DOHH2 (cell line): Measurements from ENCODE around the gene MALRD1.

Experiments used
- H3F3A ChIP-seq: fragments of 200-600 bp; sonication (generic), shearing (Covaris generic); 2 replicates; pipeline ENCODE4 v1.6.0; 2016; ENCODE audit warnings: antibody characterized with exemption, mild to moderate bottlenecking; ENCODE audit not compliant: control insufficient read depth, insufficient read depth
- H3K27ac ChIP-seq: fragments of 200-600 bp; sonication (generic); 2 replicates; pipeline ENCODE4 v1.5.1; 2014; ENCODE audit warnings: low read depth, mild to moderate bottlenecking, low read length, moderate library complexity
- H3K27me3 ChIP-seq: fragments of 200-600 bp; sonication (generic); 2 replicates; pipeline ENCODE4 v1.6.1; 2014; ENCODE audit warnings: mild to moderate bottlenecking, low read length, mixed read lengths; ENCODE audit not compliant: control insufficient read depth
- H3K36me3 ChIP-seq: fragments of 200-600 bp; sonication (generic); 2 replicates; pipeline ENCODE4 v1.6.1; 2014; ENCODE audit warnings: mild to moderate bottlenecking, low read length, moderate library complexity, mixed read lengths; ENCODE audit not compliant: control insufficient read depth
- H3K4me1 ChIP-seq: fragments of 200-600 bp; sonication (generic); 2 replicates; pipeline ENCODE4 v1.6.1; 2014; ENCODE audit warnings: mild to moderate bottlenecking, low read length, mixed read lengths; ENCODE audit not compliant: control insufficient read depth
- H3K4me2 ChIP-seq: fragments of 200-600 bp; sonication (generic); 2 replicates; pipeline ENCODE4 v1.6.0; 2014; ENCODE audit warnings: mild to moderate bottlenecking, low read length, moderate library complexity
- H3K4me3 ChIP-seq: fragments of 200-600 bp; sonication (generic); 2 replicates; pipeline ENCODE4 v1.5.1; 2014; ENCODE audit warnings: mild to moderate bottlenecking, low read length, mixed read lengths
- H3K79me2 ChIP-seq: fragments of 200-600 bp; sonication (generic); 2 replicates; pipeline ENCODE4 v1.6.1; 2014; ENCODE audit warnings: mild to moderate bottlenecking, low read length, mixed read lengths; ENCODE audit not compliant: control insufficient read depth
- H3K9me2 ChIP-seq: fragments of 200-600 bp; sonication (generic); replicated peaks from 2 replicates; pipeline ENCODE4 v1.6.1; 2014; ENCODE audit warnings: mild to moderate bottlenecking, low read length, mixed read lengths; ENCODE audit not compliant: control insufficient read depth
- H3K9me3 ChIP-seq: fragments of 200-600 bp; sonication (generic); 2 replicates; pipeline ENCODE4 v1.6.1; 2014; ENCODE audit warnings: antibody characterized with exemption, low read length, mixed read lengths; ENCODE audit not compliant: control insufficient read depth, insufficient read depth
- H4K20me1 ChIP-seq: fragments of 200-600 bp; sonication (generic); 2 replicates; pipeline ENCODE4 v1.6.0; 2014; ENCODE audit warnings: low read depth, mild to moderate bottlenecking, antibody characterized with exemption, low read length, moderate library complexity; ENCODE audit not compliant: control insufficient read depth, insufficient read depth
- CTCF ChIP-seq: fragments of 200-600 bp; sonication (generic); IDR thresholded peaks from one replicate; pipeline ENCODE4 v1.5.1; 2014; ENCODE audit warnings: antibody characterized with exemption, mild to moderate bottlenecking, low read depth, low read length; ENCODE audit not compliant: poor library complexity, severe bottlenecking
- EZH2phosphoT487 ChIP-seq: fragments of 200-600 bp; sonication (generic); IDR thresholded peaks from 2 replicates; pipeline ENCODE4 v1.6.1; 2017; ENCODE audit warnings: borderline replicate concordance, mild to moderate bottlenecking, antibody characterized with exemption, low read length, moderate library complexity, mixed read lengths

MALRD1 gene

DNA sequence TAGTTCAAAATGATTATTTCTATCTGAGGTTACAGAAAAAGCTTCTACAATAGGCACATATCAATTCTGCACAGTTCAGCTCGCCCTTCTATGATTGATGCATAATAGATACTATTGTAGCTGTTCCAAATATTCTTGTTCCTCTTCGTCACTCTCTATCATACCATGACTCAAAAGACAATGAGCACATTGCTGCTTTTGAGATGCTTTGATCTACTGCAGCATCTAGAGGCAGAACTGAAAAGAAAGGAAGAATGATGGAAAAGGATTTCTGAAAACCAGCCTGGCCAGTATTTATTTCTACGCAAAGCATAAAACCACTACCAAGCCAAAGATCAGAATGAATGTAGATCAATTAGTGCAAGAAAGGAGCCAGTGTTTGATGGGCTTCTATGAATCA is 708.3 kb downstream of the MALRD1 start:
- Histone ChIP-seq H3K79me2 (no peaks in the 10 kb centered on the region), H3K4me3 (no peak overlapping the region), H3K4me2 (no peak overlapping the region), H3K27me3 (no peaks in the 10 kb centered on the region), H3K9me3 (no peaks in the 10 kb centered on the region), H3K27ac (no peak overlapping the region), H3K36me3 (no peaks in the 10 kb centered on the region), H3K9me2 (no peaks in the 10 kb centered on the region), H3K4me1 (no peaks in the 10 kb centered on the region), H4K20me1 (no peaks in the 10 kb centered on the region), H3F3A (no peaks in the 10 kb centered on the region)
- TF ChIP-seq CTCF = no peak
- no peak for TF ChIP-seq EZH2phosphoT487

DNA sequence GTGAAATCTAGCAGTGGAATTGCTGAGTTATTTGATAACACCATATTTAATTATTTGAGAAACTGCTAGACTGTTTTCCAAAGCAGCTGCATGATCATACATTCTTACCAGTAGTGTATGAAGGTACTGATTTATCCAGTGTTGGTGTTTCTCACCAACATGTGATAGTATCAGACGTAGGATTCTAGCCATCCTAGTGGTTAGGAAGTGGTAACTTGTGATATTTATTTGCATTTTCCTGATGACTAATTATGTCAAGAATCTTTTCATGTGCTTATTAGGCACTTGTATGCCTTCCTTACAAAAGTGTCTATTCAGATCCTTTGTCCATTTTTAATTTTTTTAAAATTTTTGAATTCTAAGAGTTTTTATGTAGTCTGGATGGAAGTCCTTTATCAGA is 713.4 kb downstream of the MALRD1 start:
- Histone ChIP-seq H3K4me1 (no peaks in the 10 kb centered on the region), H3K27ac (no peak overlapping the region)

GRCh38 chr10:19764111-19764510 is 715.5 kb downstream of the MALRD1 start:
- Histone ChIP-seq H3K36me3 (no peaks in the 10 kb centered on the region), H3K4me3 (no peak overlapping the region), H3K4me2 (no peak overlapping the region), H3F3A (no peaks in the 10 kb centered on the region), H3K9me2 (no peaks in the 10 kb centered on the region), H3K79me2 (no peaks in the 10 kb centered on the region), H4K20me1 (no peaks in the 10 kb centered on the region), H3K27me3 (no peaks in the 10 kb centered on the region), H3K27ac (no peak overlapping the region), H3K9me3 (peaks cover 3% of the 10 kb centered on the region; the same call in 1 of the 2 replicates), H3K4me1 (no peaks in the 10 kb centered on the region)
- TF ChIP-seq CTCF (no peak), EZH2phosphoT487 (no peak)

More for the DNA sequence above, 713.4 kb downstream of the MALRD1 start:
- Histone ChIP-seq H3K27me3 (no peaks in the 10 kb centered on the region), H3K9me2 (no peaks in the 10 kb centered on the region), H3K4me2 (no peak overlapping the region), H3K4me3 (no peak overlapping the region), H3F3A (no peaks in the 10 kb centered on the region), H3K9me3 (peaks cover 3% of the 10 kb centered on the region; the same call in 1 of the 2 replicates), H4K20me1 (no peaks in the 10 kb centered on the region), H3K79me2 (no peaks in the 10 kb centered on the region), H3K36me3 (no peaks in the 10 kb centered on the region)
- TF ChIP-seq CTCF = no peak
- no peak for TF ChIP-seq EZH2phosphoT487
